K562 (cell line): ENCODE measurements around the gene POPDC3. TPM values are rescaled to one million over a fixed set of nuclear protein-coding genes. Genes with fewer than 3 reads are reported as not detected.

ENCODE experiments used
- ATAC-seq: fragments of 200-7000 bp; cut with Tn5 transposase; 3 replicates; pipeline ENCODE4 v1.9.1; 2020; ENCODE audit warnings: moderate library complexity
- BruUV-seq: library from RNA; stranded (reverse); fragments of 400-500 nt; replicated peaks from 2 replicates; lab custom pipeline; 2021; lab: Mats Ljungman, UMichigan
- CTCF ChIA-PET: fragments of 300-600 bp; formaldehyde crosslinking; extraction: SDS; loops from one replicate; lab custom pipeline; 2021; ENCODE audit warnings: low intra/inter-chr PET ratio; lab: Yijun Ruan, JAX
- POLR2A ChIA-PET: fragments of 300-600, 350-650 bp; sonication (Branson Sonifier 250); formaldehyde crosslinking; extraction: SDS; loops from one replicate; lab custom pipeline; 2021; ENCODE audit warnings: antibody characterized with exemption, inconsistent platforms; lab: Yijun Ruan, JAX
- DNase-seq, 4 experiments: peaks; one replicate each; pipeline versions ENCODE4 v3.0.0 to v3.0.0-alpha.2; 2011 to 2018; ENCODE audit warnings: low spot score in 3 of 4, mixed read lengths in 3 of 4; ENCODE audit errors: extremely low read depth in 1 of 4
- FAIRE-seq: peaks from 2 replicates; lab custom pipeline; 2011; peaks lifted over from hg19 to GRCh38; lab: Jason Lieb, UNC
- H2AFZ ChIP-seq: 2 replicates; pipeline ENCODE4 v1.6.0; 2011; ENCODE audit warnings: low read depth, low read length, control low read depth, inconsistent platforms
- H3K27ac ChIP-seq: fragments of 200-600 bp; 3 replicates; pipeline ENCODE4 v1.8.0; 2011; ENCODE audit warnings: low read depth, mild to moderate bottlenecking, control low read depth, inconsistent platforms, low read length, moderate library complexity, mixed read lengths; ENCODE audit errors: extremely low read depth
- H3K27me3 ChIP-seq, 2 experiments: fragments of 300-600 bp in 1 of 2; 2 replicates in 1 of 2; 3 replicates in 1 of 2; pipeline versions ENCODE4 v1.6.0 to v1.8.0; 2011; ENCODE audit warnings: inconsistent platforms in 2 of 2, low read length in 2 of 2, mild to moderate bottlenecking in 1 of 2, mixed read lengths in 1 of 2, moderate library complexity in 1 of 2; ENCODE audit not compliant: control insufficient read depth in 2 of 2, insufficient read depth in 2 of 2
- H3K36me3 ChIP-seq: fragments of 300-600 bp; 3 replicates; pipeline ENCODE4 v1.8.0; 2011; ENCODE audit warnings: mild to moderate bottlenecking, low read length, inconsistent platforms; ENCODE audit not compliant: control insufficient read depth, insufficient read depth
- H3K4me1 ChIP-seq, 2 experiments: fragments of 200-600 bp in 1 of 2; replicated peaks in 1 of 2; 2 replicates in 1 of 2; 3 replicates in 1 of 2; pipeline versions ENCODE4 v1.5.1 to v1.8.0; 2011; ENCODE audit warnings: inconsistent platforms in 2 of 2, low read length in 2 of 2, mild to moderate bottlenecking in 1 of 2, mixed read lengths in 1 of 2, moderate library complexity in 1 of 2; ENCODE audit not compliant: control insufficient read depth in 2 of 2, insufficient read depth in 2 of 2
- H3K4me2 ChIP-seq: 2 replicates; pipeline ENCODE4 v1.6.1; 2011; ENCODE audit warnings: low read length, control low read depth, inconsistent platforms, mixed read lengths; ENCODE audit not compliant: insufficient read depth
- H3K4me3 ChIP-seq: fragments of 200-600 bp; sonication (generic), shearing (Covaris generic); 2 replicates; pipeline ENCODE4 v1.5.1; 2016; ENCODE audit warnings: control low read depth, inconsistent platforms
- H3K79me2 ChIP-seq: fragments of 200-600 bp; 3 replicates; pipeline ENCODE4 v1.8.0; 2011; ENCODE audit warnings: low read length, inconsistent platforms; ENCODE audit not compliant: control insufficient read depth, insufficient read depth
- H3K9ac ChIP-seq, 2 experiments: 2 replicates each; pipeline versions ENCODE4 v1.6.0 to v1.6.1; 2011; ENCODE audit warnings: low read depth in 2 of 2, low read length in 2 of 2, control low read depth in 1 of 2, inconsistent platforms in 1 of 2, mild to moderate bottlenecking in 1 of 2, mixed read lengths in 1 of 2; ENCODE audit not compliant: insufficient read depth in 1 of 2
- H3K9me1 ChIP-seq: one replicate; pipeline ENCODE4 v1.6.0; 2011; ENCODE audit warnings: inconsistent platforms, mild to moderate bottlenecking, low read length, moderate library complexity; ENCODE audit not compliant: control insufficient read depth, insufficient read depth
- H3K9me3 ChIP-seq: replicated peaks from 2 replicates; pipeline ENCODE4 v1.5.1; 2011; ENCODE audit warnings: low read depth, low read length, inconsistent platforms; ENCODE audit not compliant: control insufficient read depth, insufficient read depth
- H4K20me1 ChIP-seq: replicated peaks from 2 replicates; pipeline ENCODE4 v1.6.1; 2011; ENCODE audit warnings: low read length, inconsistent platforms, mixed read lengths; ENCODE audit not compliant: control insufficient read depth, insufficient read depth
- CEBPG ChIP-seq, 3 experiments: fragments of 200-800 bp in 1 of 3; sonication (Bioruptor generic) in 1 of 3; sonication (generic) in 1 of 3; formaldehyde crosslinking in 1 of 3; IDR thresholded peaks in 2 of 3; conservative IDR thresholded peaks in 1 of 3; 2 replicates each; pipeline versions ENCODE4 v1.6.1 to v1.8.0; 2016 to 2022; ENCODE audit warnings: missing compliant biosample characterization in 2 of 3, missing genetic modification characterization in 2 of 3, mild to moderate bottlenecking in 1 of 3, missing genetic modification reagents in 1 of 3
- FOXA3 ChIP-seq, 2 experiments: fragments of 450-650 bp in 1 of 2; sonication (generic) in 1 of 2; formaldehyde crosslinking; IDR thresholded peaks in 1 of 2; conservative IDR thresholded peaks in 1 of 2; 2 replicates each; pipeline versions ENCODE4 v1.4.0 to v1.8.0; 2020 to 2022; ENCODE audit warnings: mild to moderate bottlenecking in 2 of 2, missing genetic modification reagents in 1 of 2
- MEIS2 ChIP-seq: fragments of 450-650 bp; IDR thresholded peaks from 2 replicates; pipeline ENCODE4 v1.6.1; 2014; ENCODE audit warnings: mild to moderate bottlenecking; ENCODE audit not compliant: partially characterized antibody
- PHB ChIP-seq: fragments of 250-450 bp; sonication (Bioruptor Pico); IDR thresholded peaks from 2 replicates; pipeline ENCODE4 v1.5.0; 2021
- RBM14 ChIP-seq: fragments of 200-400 bp; formaldehyde crosslinking; IDR thresholded peaks from 2 replicates; pipeline ENCODE4 v1.6.1; 2018; ENCODE audit warnings: low read depth, mild to moderate bottlenecking, low read length, moderate library complexity, borderline replicate concordance; ENCODE audit not compliant: insufficient read depth
- REST ChIP-seq, 2 experiments: fragments of 450-650 bp; formaldehyde crosslinking in 1 of 2; IDR thresholded peaks; 2 replicates each; pipeline versions ENCODE4 v1.4.0 to v1.6.1; 2014 to 2020; ENCODE audit warnings: mild to moderate bottlenecking in 2 of 2, borderline replicate concordance in 1 of 2, low read depth in 1 of 2
- WGBS: fragments of 100-300 bp; shearing (Covaris generic); methylation state at CpG from one replicate; pipeline ENCODE4 v1.1.6; 2016; ENCODE audit warnings: low coverage, mixed read lengths; ENCODE audit not compliant: insufficient coverage; ENCODE audit errors: missing lambda C conversion rate; 5-methylcytosine and 5-hydroxymethylcytosine counted together
- in situ Hi-C: fragments of 300-500 bp; cut with MboI; formaldehyde crosslinking; loops from 4 replicates; pipeline ENCODE4 v1.15.0; 2018; ENCODE audit warnings: inconsistent platforms, mixed read lengths
- intact Hi-C: fragments of 100-400 bp; cut with micrococcal nuclease; formaldehyde crosslinking; loops from 2 replicates; pipeline ENCODE4 v1.14.2; 2022
- polyA plus RNA-seq, 8 experiments: library from polyadenylated mRNA; depleted of rRNA in 4 of 8; stranded (reverse) in 5 of 8; unstranded in 3 of 8; fragments of >200 nt; fragmentation: Nextera tagmentation in 2 of 8; fragmentation: Illumina TruSeq in 1 of 8; extraction: Ambion mirVana in 2 of 8; extraction: Trizol in 1 of 8; gene quantifications; 2 replicates each; pipeline versions ENCODE4 v1.2.1 to v1.2.3, GENCODE V29; 2011 to 2014; ENCODE audit warnings: inconsistent platforms in 1 of 8, missing spikeins in 1 of 8
- total RNA-seq, 7 experiments: library from RNA; depleted of rRNA in 6 of 7; stranded (reverse); fragments of >200 nt in 6 of 7; fragmentation: Illumina TruSeq in 2 of 7; extraction: Trizol in 2 of 7; gene quantifications; 2 replicates each; pipeline versions ENCODE4 v1.2.1 to v1.2.3, GENCODE V29; 2011 to 2021; ENCODE audit warnings: low replicate concordance in 1 of 7

POPDC3 gene
- total and polyA plus RNA-seq, 9 of the 15 experiments (the other 6 are each of a cell fraction or from before 2014, with no cell fraction given): 4.0 to 11.8 (median 5.4) TPM

- Histone ChIP-seq H3K9me3 (no peaks in the 10 kb centered on the region), H3K9me1 (no peaks in the 10 kb centered on the region), H3K36me3 (no peaks in the 10 kb centered on the region), H4K20me1 (no peaks in the 10 kb centered on the region), H3K27ac (no peak overlapping the region), H3K4me1 (peaks cover 0 to 15% of the 10 kb centered on the region in 2 experiments; a peak in 3 of 5 replicates), H3K4me3 (no peak overlapping the region), H3K27me3 (peaks cover 0 to 2% of the 10 kb centered on the region in 2 experiments; a peak in 2 of 5 replicates), H3K9ac (no peak overlapping the region), H3K79me2 (no peaks in the 10 kb centered on the region), H3K4me2 (no peak overlapping the region), H2AFZ (no peak overlapping the region)
- POLR2A ChIA-PET: interaction anchor here (1.4 kb wide), 1 partner anchor 9 kb away, joined by 4 read pairs; no protein-coding TSS in a partner anchor
- in situ Hi-C loops (no loop called here), intact Hi-C loops (no loop called here)
- 35% methylated on average over 1 of the region's 1 CpG for WGBS
- no TSS peak for BruUV-seq
- FAIRE-seq: no peak
- CTCF ChIA-PET: no interaction called here
- no peak for ATAC-seq
- no peak for TF ChIP-seq PHB (CRISPR knock-in tag)
- 0 out of 4 replicates have a peak, but pooled peaks of 1 of the 2 experiments have one; percentile 9 for TF ChIP-seq FOXA3 (CRISPR knock-in tag; conservative IDR thresholded peaks at IDR 0.05 in 1 of 2, IDR thresholded peaks at IDR 0.05 in 1 of 2)
- peak; percentile 38 for TF ChIP-seq MEIS2
- TF ChIP-seq REST (IDR thresholded peaks at IDR 0.05; ENCODE audit: borderline replicate concordance): no peak
- no peak for TF ChIP-seq REST (CRISPR knock-in tag; IDR thresholded peaks at IDR 0.05; ENCODE audit: low read depth)
- TF ChIP-seq CEBPG (CRISPR knock-in tag; IDR thresholded peaks at IDR 0.05): no peak
- TF ChIP-seq CEBPG (tag; conservative IDR thresholded peaks at IDR 0.05 in 1 of 2, IDR thresholded peaks at IDR 0.05 in 1 of 2): no peak
- TF ChIP-seq RBM14: no peak
- TF ChIP-seq, all 486 proteins: peak for 2
- DNase-seq: no peak
These were observed 31.2 kb upstream of the POPDC3 start for GRCh38 chr6:105210932-105211531.
